Neural progenitor cell (in vitro differentiated cells): ENCODE measurements around the gene LRRC1. TPM values are rescaled to one million over a fixed set of nuclear protein-coding genes. Genes with fewer than 3 reads are reported as not detected.

Experiments
- DNase-seq: peaks from one replicate; pipeline ENCODE4 v3.0.0-alpha.2; 2016; ENCODE audit warnings: low spot score
- H2AFZ ChIP-seq: fragments of 200-600 bp; sonication (generic); replicated peaks from 2 replicates; pipeline ENCODE4 v1.6.1; 2016; ENCODE audit warnings: antibody characterized with exemption
- H3F3A ChIP-seq: fragments of 200-600 bp; sonication (generic); 2 replicates; pipeline ENCODE4 v1.6.1; 2016; ENCODE audit warnings: antibody characterized with exemption, low read depth
- H3K27ac ChIP-seq: fragments of 200-600 bp; sonication (generic); 2 replicates; pipeline ENCODE4 v1.5.1; 2016; ENCODE audit warnings: mild to moderate bottlenecking
- H3K27me3 ChIP-seq: fragments of 200-600 bp; sonication (generic); 2 replicates; pipeline ENCODE4 v1.6.1; 2016; ENCODE audit warnings: mild to moderate bottlenecking, moderate library complexity
- H3K36me3 ChIP-seq: fragments of 200-600 bp; sonication (generic); 2 replicates; pipeline ENCODE4 v1.5.1; 2016
- H3K4me1 ChIP-seq: fragments of 200-600 bp; sonication (generic); 2 replicates; pipeline ENCODE4 v1.6.1; 2016; ENCODE audit warnings: mixed run types
- H3K4me2 ChIP-seq: fragments of 200-600 bp; sonication (generic); 2 replicates; pipeline ENCODE4 v1.6.1; 2016
- H3K4me3 ChIP-seq: fragments of 200-600 bp; sonication (generic); 2 replicates; pipeline ENCODE4 v1.5.1; 2016
- H3K79me2 ChIP-seq: fragments of 200-600 bp; sonication (generic); 2 replicates; pipeline ENCODE4 v1.6.1; 2016; ENCODE audit warnings: low read depth
- H3K9ac ChIP-seq: fragments of 200-600 bp; sonication (generic); 2 replicates; pipeline ENCODE4 v1.6.1; 2016
- H3K9me3 ChIP-seq: fragments of 200-600 bp; sonication (generic); 2 replicates; pipeline ENCODE4 v1.5.1; 2016; ENCODE audit warnings: low read depth
- H4K20me1 ChIP-seq: fragments of 200-600 bp; sonication (generic); 2 replicates; pipeline ENCODE4 v1.6.1; 2016; ENCODE audit warnings: low read depth
- H3K27ac Mint-ChIP-seq: 3 replicates; pipeline ENCODE4 v1.8.0; 2021; ENCODE audit warnings: mixed read lengths
- H3K27me3 Mint-ChIP-seq: 2 replicates; pipeline ENCODE4 v1.8.0; 2022; ENCODE audit warnings: low read depth, mild to moderate bottlenecking, inconsistent platforms, moderate library complexity, mixed read lengths; ENCODE audit not compliant: insufficient read depth
- H3K36me3 Mint-ChIP-seq: 3 replicates; pipeline ENCODE4 v1.8.0; 2021; ENCODE audit warnings: mixed read lengths
- H3K4me1 Mint-ChIP-seq: 3 replicates; pipeline ENCODE4 v1.8.0; 2021; ENCODE audit warnings: mixed read lengths
- H3K4me3 Mint-ChIP-seq: 3 replicates; pipeline ENCODE4 v1.8.0; 2021; ENCODE audit warnings: mild to moderate bottlenecking, moderate library complexity, mixed read lengths
- H3K9me3 Mint-ChIP-seq: 3 replicates; pipeline ENCODE4 v1.8.0; 2020; ENCODE audit warnings: mixed read lengths
- CTCF ChIP-seq: fragments of 200-600 bp; sonication (generic); IDR thresholded peaks from 2 replicates; pipeline ENCODE4 v1.5.1; 2017; ENCODE audit warnings: antibody characterized with exemption, mild to moderate bottlenecking
- EZH2 ChIP-seq: fragments of 200-600 bp; sonication (generic); IDR thresholded peaks from 2 replicates; pipeline ENCODE4 v1.6.1; 2017; ENCODE audit warnings: antibody characterized with exemption, mild to moderate bottlenecking, moderate library complexity
- EZH2phosphoT487 ChIP-seq: fragments of 200-600 bp; sonication (generic); IDR thresholded peaks from 2 replicates; pipeline ENCODE4 v1.6.1; 2017; ENCODE audit warnings: antibody characterized with exemption
- total RNA-seq: library from RNA; depleted of rRNA; stranded (reverse); fragments of >200 nt; gene quantifications from 2 replicates; pipeline ENCODE4 v1.2.3, GENCODE V29; 2015; ENCODE audit warnings: low replicate concordance

Gene LRRC1
- total RNA-seq, 1 donor from 2014 or later: 14.0 TPM

GRCh38 chr6:53766930-53767329 lies 27.9 kb upstream of the LRRC1 start:
- no peaks in the 10 kb centered on the region for H3K27me3 ChIP-seq
- no peaks in the 10 kb centered on the region for H3K9me3 ChIP-seq
- no peak overlapping the region for H2AFZ ChIP-seq
- Mint-ChIP-seq H3K4me1 (no peaks in the 10 kb centered on the region), H3K4me3 (no peak overlapping the region), H3K36me3 (no peaks in the 10 kb centered on the region), H3K27me3 (no peaks in the 10 kb centered on the region), H3K9me3 (no peaks in the 10 kb centered on the region), H3K27ac (no peak overlapping the region)
- no peaks in the 10 kb centered on the region for H3K4me1 ChIP-seq
- H4K20me1 ChIP-seq: no peaks in the 10 kb centered on the region
- no peak overlapping the region for H3K27ac ChIP-seq
- H3K4me2 ChIP-seq: no peak overlapping the region
- H3F3A ChIP-seq: no peaks in the 10 kb centered on the region
- no peak overlapping the region for H3K4me3 ChIP-seq
- no peak overlapping the region for H3K9ac ChIP-seq
- no peaks in the 10 kb centered on the region for H3K79me2 ChIP-seq
- DNase-seq: no peak
- no peaks in the 10 kb centered on the region for H3K36me3 ChIP-seq
- no peak for TF ChIP-seq EZH2phosphoT487

- DNase-seq: no peak
- H3K4me3 Mint-ChIP-seq: no peak overlapping the region
- no peaks in the 10 kb centered on the region for H3K27me3 ChIP-seq
- no peaks in the 10 kb centered on the region for H3K27me3 Mint-ChIP-seq
- H3K27ac Mint-ChIP-seq: no peak overlapping the region
- no peak overlapping the region for H3K4me2 ChIP-seq
- no peak overlapping the region for H3K9ac ChIP-seq
- H3F3A ChIP-seq: no peaks in the 10 kb centered on the region
- no peak overlapping the region for H2AFZ ChIP-seq
- H3K9me3 Mint-ChIP-seq: peaks cover 2% of the 10 kb centered on the region
- H3K4me3 ChIP-seq: no peak overlapping the region
- TF ChIP-seq EZH2phosphoT487 (no peak), CTCF (no peak), EZH2 (no peak)
- H3K79me2 ChIP-seq: no peaks in the 10 kb centered on the region
- no peaks in the 10 kb centered on the region for H3K36me3 ChIP-seq
- no peaks in the 10 kb centered on the region for H3K4me1 Mint-ChIP-seq
- no peaks in the 10 kb centered on the region for H4K20me1 ChIP-seq
- H3K9me3 ChIP-seq: no peaks in the 10 kb centered on the region
- H3K4me1 ChIP-seq: no peaks in the 10 kb centered on the region
- no peaks in the 10 kb centered on the region for H3K36me3 Mint-ChIP-seq
- no peak overlapping the region for H3K27ac ChIP-seq
These were observed 26.9 kb upstream of the LRRC1 start for GRCh38 chr6:53767941-53768340.

GRCh38 chr6:53768636-53769035 lies 26.2 kb upstream of the LRRC1 start:
- Histone ChIP-seq H3K4me1 (no peaks in the 10 kb centered on the region), H4K20me1 (no peaks in the 10 kb centered on the region), H2AFZ (no peak overlapping the region), H3K36me3 (no peaks in the 10 kb centered on the region), H3K9ac (no peak overlapping the region), H3K9me3 (no peaks in the 10 kb centered on the region), H3K27ac (no peak overlapping the region), H3K79me2 (no peaks in the 10 kb centered on the region), H3F3A (no peaks in the 10 kb centered on the region), H3K27me3 (no peaks in the 10 kb centered on the region), H3K4me3 (no peak overlapping the region), H3K4me2 (no peak overlapping the region)
- Mint-ChIP-seq H3K4me3 (no peak overlapping the region), H3K27me3 (no peaks in the 10 kb centered on the region), H3K4me1 (no peaks in the 10 kb centered on the region), H3K36me3 (no peaks in the 10 kb centered on the region), H3K9me3 (peaks cover 3% of the 10 kb centered on the region), H3K27ac (no peak overlapping the region)
- TF ChIP-seq CTCF (no peak), EZH2phosphoT487 (no peak), EZH2 (no peak)
- no peak for DNase-seq

- Histone ChIP-seq H3K9ac (no peak overlapping the region), H3K4me2 (no peak overlapping the region), H3K4me1 (no peaks in the 10 kb centered on the region), H3K9me3 (no peaks in the 10 kb centered on the region), H3K79me2 (no peaks in the 10 kb centered on the region), H3K36me3 (no peaks in the 10 kb centered on the region), H3K4me3 (no peak overlapping the region), H3K27me3 (no peaks in the 10 kb centered on the region), H2AFZ (no peak overlapping the region), H3F3A (no peaks in the 10 kb centered on the region), H3K27ac (no peak overlapping the region), H4K20me1 (no peaks in the 10 kb centered on the region)
- peaks cover 17% of the 10 kb centered on the region for H3K9me3 Mint-ChIP-seq
- no peak overlapping the region for H3K27ac Mint-ChIP-seq
- H3K4me1 Mint-ChIP-seq: no peaks in the 10 kb centered on the region
- no peak for TF ChIP-seq EZH2phosphoT487
- H3K4me3 Mint-ChIP-seq: no peak overlapping the region
- no peak for DNase-seq
- H3K27me3 Mint-ChIP-seq: no peaks in the 10 kb centered on the region
- no peaks in the 10 kb centered on the region for H3K36me3 Mint-ChIP-seq
These were observed 24.0 kb upstream of the LRRC1 start for GRCh38 chr6:53770780-53771249.
